Loucy (cell line): ENCODE measurements around the gene RPH3AL.

Experiments used
- CTCF ChIP-seq: fragments of 200-600 bp; sonication (generic); conservative IDR thresholded peaks from 2 replicates; pipeline ENCODE4 v1.5.1; 2014; ENCODE audit warnings: mild to moderate bottlenecking, antibody characterized with exemption, low read length
- EZH2phosphoT487 ChIP-seq: fragments of 200-600 bp; IDR thresholded peaks from 2 replicates; pipeline ENCODE4 v1.6.1; 2018; ENCODE audit warnings: antibody characterized with exemption, mild to moderate bottlenecking, moderate library complexity, borderline replicate concordance

GRCh38 chr17:193426-193810, 159.2 kb downstream of the RPH3AL start:
- TF ChIP-seq CTCF: no peak
- no peak for TF ChIP-seq EZH2phosphoT487
